GM18861 (cell line): ENCODE measurements around the gene NR2F1.

Source experiments
- ATAC-seq: cut with Tn5 transposase; IDR thresholded peaks from one replicate; pipeline ENCODE4 v1.9.1; 2021; ENCODE audit not compliant: unreplicated experiment

Gene NR2F1

GRCh38 chr5:93635991-93636390, 53.0 kb downstream of the NR2F1 start:
- peak; percentile 99 for ATAC-seq

- ATAC-seq, result no peak
Observed at GRCh38 chr5:93636837-93637236, 53.8 kb downstream of the NR2F1 start.

GRCh38 chr5:93637697-93638096, 54.7 kb downstream of the NR2F1 start:
- no peak for ATAC-seq

- ATAC-seq, result no peak
Observed at GRCh38 chr5:93642526-93642925, 59.5 kb downstream of the NR2F1 start.
